Large intestine (tissue), 3 donors: Measurements from ENCODE around the gene CFAP73. TPM values are rescaled to one million over a fixed set of nuclear protein-coding genes. Genes with fewer than 3 reads are reported as not detected.

Experiments
- DNase-seq, 2 donors: peaks; one replicate each; pipeline versions ENCODE4 v3.0.0 to v3.0.0-alpha.2; 2013
- H3K27ac ChIP-seq: one replicate; pipeline ENCODE4 v1.5.1; 2013; ENCODE audit warnings: low read length
- H3K27me3 ChIP-seq: 2 replicates; pipeline ENCODE4 v1.6.1; 2013; ENCODE audit warnings: low read length; ENCODE audit not compliant: control insufficient read depth, insufficient read depth
- H3K36me3 ChIP-seq: 2 replicates; pipeline ENCODE4 v1.6.1; 2013; ENCODE audit warnings: low read length; ENCODE audit not compliant: control insufficient read depth, insufficient read depth
- H3K4me1 ChIP-seq: one replicate; pipeline ENCODE4 v1.6.1; 2013; ENCODE audit warnings: low read length; ENCODE audit not compliant: control insufficient read depth, insufficient read depth
- H3K4me3 ChIP-seq: one replicate; pipeline ENCODE4 v1.5.1; 2013; ENCODE audit warnings: low read length
- H3K9me3 ChIP-seq: one replicate; pipeline ENCODE4 v1.6.1; 2013; ENCODE audit warnings: mild to moderate bottlenecking, low read depth, low read length, moderate library complexity; ENCODE audit not compliant: control insufficient read depth
- WGBS: methylation state at CpG from one replicate; pipeline ENCODE4 v1.1.5; 2013; ENCODE audit warnings: low lambda C conversion rate; ENCODE audit not compliant: insufficient coverage; 5-methylcytosine and 5-hydroxymethylcytosine counted together
- polyA plus RNA-seq: library from polyadenylated mRNA; unstranded; fragments of 120-200 nt; gene quantifications from one replicate; pipeline ENCODE4 v1.2.1, GENCODE V29; 2013

CFAP73 gene
- polyA plus RNA-seq, 1 donor, result 0.34 TPM

DNA sequence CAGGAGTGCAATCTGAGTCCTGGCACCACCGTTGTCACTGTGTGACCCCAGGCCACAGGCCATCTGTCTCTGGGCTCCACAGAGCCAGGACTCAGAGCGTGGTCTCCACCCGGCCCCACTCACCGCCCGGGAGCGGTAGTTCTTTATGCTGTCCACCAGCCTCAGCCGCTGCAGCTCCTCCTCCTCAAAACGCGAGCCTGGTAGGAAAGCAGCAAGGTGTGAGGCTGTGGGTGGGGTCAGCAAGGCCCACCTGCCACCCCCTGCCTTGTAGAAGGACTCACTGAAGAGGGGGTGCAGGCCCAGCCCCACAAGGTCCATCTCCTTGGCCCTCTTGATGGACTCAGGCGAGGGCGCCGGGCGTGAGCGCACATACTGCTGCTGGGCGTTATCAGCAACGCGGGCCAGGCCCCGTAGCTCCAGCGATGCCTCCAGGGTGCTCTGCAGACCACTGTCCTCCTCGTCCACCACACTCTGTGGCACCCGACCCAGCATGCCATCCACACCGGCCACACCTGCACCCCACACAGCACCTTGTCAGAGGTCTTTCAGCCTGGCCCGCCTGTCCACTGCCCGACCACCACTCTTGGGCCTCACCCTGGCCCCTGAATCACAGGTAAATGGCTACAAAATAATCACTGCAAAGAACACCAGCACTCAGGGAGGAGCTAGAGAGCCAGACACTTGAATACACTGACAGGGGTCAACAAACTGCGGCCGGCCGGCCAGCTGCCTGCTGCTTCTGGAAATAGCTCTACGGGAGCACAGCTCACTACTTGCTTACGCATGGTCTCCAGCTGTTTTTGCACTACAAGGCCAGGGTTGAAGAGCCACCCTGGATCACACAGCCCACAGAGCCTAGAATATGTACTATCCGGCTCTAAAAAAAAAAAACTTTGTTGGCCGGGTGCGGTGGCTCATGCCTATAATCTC, 16.3 kb downstream of the CFAP73 start:
- H3K4me3 ChIP-seq, result no peak overlapping the region
- H3K36me3 ChIP-seq, result peaks cover 83% of the 10 kb centered on the region
- H3K9me3 ChIP-seq, result no peaks in the 10 kb centered on the region
- WGBS, result no CpG with 5 or more reads among the region's 32 CpGs
- no peaks in the 10 kb centered on the region for H3K27me3 ChIP-seq
- no peak overlapping the region for H3K27ac ChIP-seq
- DNase-seq, result no peak
- no peaks in the 10 kb centered on the region for H3K4me1 ChIP-seq

GRCh38 chr12:113167868-113168267, 18.3 kb downstream of the CFAP73 start:
- H3K9me3 ChIP-seq, result no peaks in the 10 kb centered on the region
- WGBS, result no CpG with 5 or more reads among the region's 10 CpGs
- H3K27me3 ChIP-seq, result no peaks in the 10 kb centered on the region
- no peaks in the 10 kb centered on the region for H3K4me1 ChIP-seq
- no peak overlapping the region for H3K27ac ChIP-seq
- no peak for DNase-seq
- peaks cover 85% of the 10 kb centered on the region for H3K36me3 ChIP-seq
- no peak overlapping the region for H3K4me3 ChIP-seq

DNA sequence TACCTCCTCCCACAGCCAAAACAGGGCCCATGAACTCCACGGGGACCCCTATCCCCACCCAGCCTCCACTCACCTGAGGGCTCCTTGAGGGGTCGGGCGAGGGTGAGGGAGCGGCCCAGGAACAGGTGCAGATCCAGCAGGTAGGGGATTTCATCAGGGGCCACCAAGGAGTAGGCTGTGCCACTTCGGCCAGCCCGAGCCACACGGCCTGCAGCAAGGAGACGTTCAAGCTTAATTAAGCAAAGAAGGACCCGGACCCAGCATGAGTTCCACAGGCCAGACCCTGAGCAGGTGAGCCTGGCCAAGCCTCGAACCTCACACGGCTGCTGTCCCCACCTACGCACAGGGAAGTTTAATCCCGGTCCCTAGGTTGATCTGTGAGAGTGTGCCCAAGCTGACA, 20.2 kb downstream of the CFAP73 start:
- Histone ChIP-seq H3K4me1 (peaks cover 3% of the 10 kb centered on the region), H3K9me3 (no peaks in the 10 kb centered on the region), H3K27me3 (no peaks in the 10 kb centered on the region), H3K4me3 (no peak overlapping the region), H3K27ac (no peak overlapping the region), H3K36me3 (peaks cover 90% of the 10 kb centered on the region)
- no CpG with 5 or more reads among the region's 13 CpGs for WGBS
- DNase-seq, result no peak

GRCh38 chr12:113170457-113170856, 20.9 kb downstream of the CFAP73 start:
- H3K36me3 ChIP-seq, result peaks cover 87% of the 10 kb centered on the region
- WGBS, result no CpG with 5 or more reads among the region's 5 CpGs
- no peak overlapping the region for H3K4me3 ChIP-seq
- DNase-seq, result no peak
- H3K4me1 ChIP-seq, result peaks cover 3% of the 10 kb centered on the region
- H3K27me3 ChIP-seq, result no peaks in the 10 kb centered on the region
- no peaks in the 10 kb centered on the region for H3K9me3 ChIP-seq
- H3K27ac ChIP-seq, result no peak overlapping the region

DNA sequence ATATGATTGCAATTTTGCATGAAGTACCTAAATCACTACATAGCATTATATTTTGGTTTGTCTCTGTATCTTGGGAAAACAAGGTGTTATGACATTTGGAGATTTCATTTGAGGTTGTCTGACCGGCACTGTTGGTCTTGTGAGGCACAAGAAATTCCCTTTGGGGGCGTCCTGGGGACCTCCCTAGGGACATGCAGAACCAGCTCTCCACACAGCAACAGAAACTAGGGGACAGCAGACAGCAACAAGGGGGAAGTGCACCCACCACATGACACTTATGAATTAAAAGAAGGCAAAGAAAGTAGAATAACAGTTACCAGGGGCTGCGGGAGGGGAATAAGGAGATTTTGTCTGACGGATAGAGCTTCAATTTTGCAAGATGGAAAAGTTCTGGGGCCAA, 21.4 kb downstream of the CFAP73 start:
- no peak for DNase-seq
- H3K9me3 ChIP-seq, result no peaks in the 10 kb centered on the region
- peaks cover 83% of the 10 kb centered on the region for H3K36me3 ChIP-seq
- no peak overlapping the region for H3K27ac ChIP-seq
- H3K27me3 ChIP-seq, result no peaks in the 10 kb centered on the region
- no CpG with 5 or more reads among the region's 4 CpGs for WGBS
- H3K4me1 ChIP-seq, result peaks cover 3% of the 10 kb centered on the region
- no peak overlapping the region for H3K4me3 ChIP-seq

DNA sequence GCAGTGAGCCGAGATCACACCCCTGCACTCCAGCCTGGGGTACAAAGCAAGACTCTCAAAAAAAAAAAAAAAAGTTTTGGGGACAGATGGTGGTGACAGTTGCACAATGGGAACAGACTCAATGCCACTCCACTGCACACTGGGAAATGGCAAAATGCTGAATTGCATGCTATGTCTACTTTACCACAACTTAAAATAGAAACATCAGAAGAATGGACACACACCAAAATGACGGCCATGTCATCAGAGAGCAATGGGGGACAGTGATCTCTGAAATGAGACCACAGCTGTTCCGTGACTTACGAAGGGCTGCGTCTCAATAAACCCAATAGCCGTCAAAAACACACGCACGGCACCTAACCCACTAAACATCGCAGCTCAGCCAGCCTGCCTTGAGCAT, 22.0 kb downstream of the CFAP73 start:
- no peak for DNase-seq
- WGBS, result no CpG with 5 or more reads among the region's 9 CpGs
- Histone ChIP-seq H3K4me3 (no peak overlapping the region), H3K36me3 (peaks cover 83% of the 10 kb centered on the region), H3K27me3 (no peaks in the 10 kb centered on the region), H3K4me1 (peaks cover 3% of the 10 kb centered on the region), H3K27ac (no peak overlapping the region), H3K9me3 (no peaks in the 10 kb centered on the region)

DNA sequence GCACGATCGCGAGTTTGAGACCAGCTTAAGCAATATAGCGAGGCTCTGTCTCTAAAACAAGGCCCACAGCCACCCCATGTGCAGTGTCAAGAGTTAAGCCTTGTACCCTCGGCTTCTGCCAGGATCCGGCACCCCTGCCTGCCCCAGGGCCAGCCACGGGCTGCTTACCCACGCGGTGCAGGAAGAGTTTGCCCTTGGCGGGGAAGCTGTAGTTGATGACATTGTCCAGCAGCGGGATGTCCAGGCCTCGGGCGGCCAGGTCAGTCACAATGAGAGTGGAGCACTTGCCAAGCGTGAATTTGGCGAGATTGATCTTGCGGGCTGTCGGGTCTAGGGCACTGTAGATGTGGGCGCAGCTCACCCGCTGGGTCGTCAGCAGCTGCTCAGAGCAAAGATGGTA, 22.7 kb downstream of the CFAP73 start:
- Histone ChIP-seq H3K4me1 (peaks cover 3% of the 10 kb centered on the region), H3K27me3 (no peaks in the 10 kb centered on the region), H3K9me3 (no peaks in the 10 kb centered on the region), H3K36me3 (peaks cover 86% of the 10 kb centered on the region), H3K27ac (no peak overlapping the region), H3K4me3 (no peak overlapping the region)
- no peak for DNase-seq
- WGBS, result no CpG with 5 or more reads among the region's 20 CpGs

GRCh38 chr12:113173081-113173698, 23.7 kb downstream of the CFAP73 start:
- Histone ChIP-seq H3K4me3 (no peak overlapping the region), H3K4me1 (peaks cover 3% of the 10 kb centered on the region), H3K27ac (no peak overlapping the region), H3K36me3 (peaks cover 87% of the 10 kb centered on the region), H3K9me3 (no peaks in the 10 kb centered on the region), H3K27me3 (no peaks in the 10 kb centered on the region)
- no CpG with 5 or more reads among the region's 7 CpGs for WGBS
- peak in 1 of 2 donors; percentile 61 for DNase-seq

DNA sequence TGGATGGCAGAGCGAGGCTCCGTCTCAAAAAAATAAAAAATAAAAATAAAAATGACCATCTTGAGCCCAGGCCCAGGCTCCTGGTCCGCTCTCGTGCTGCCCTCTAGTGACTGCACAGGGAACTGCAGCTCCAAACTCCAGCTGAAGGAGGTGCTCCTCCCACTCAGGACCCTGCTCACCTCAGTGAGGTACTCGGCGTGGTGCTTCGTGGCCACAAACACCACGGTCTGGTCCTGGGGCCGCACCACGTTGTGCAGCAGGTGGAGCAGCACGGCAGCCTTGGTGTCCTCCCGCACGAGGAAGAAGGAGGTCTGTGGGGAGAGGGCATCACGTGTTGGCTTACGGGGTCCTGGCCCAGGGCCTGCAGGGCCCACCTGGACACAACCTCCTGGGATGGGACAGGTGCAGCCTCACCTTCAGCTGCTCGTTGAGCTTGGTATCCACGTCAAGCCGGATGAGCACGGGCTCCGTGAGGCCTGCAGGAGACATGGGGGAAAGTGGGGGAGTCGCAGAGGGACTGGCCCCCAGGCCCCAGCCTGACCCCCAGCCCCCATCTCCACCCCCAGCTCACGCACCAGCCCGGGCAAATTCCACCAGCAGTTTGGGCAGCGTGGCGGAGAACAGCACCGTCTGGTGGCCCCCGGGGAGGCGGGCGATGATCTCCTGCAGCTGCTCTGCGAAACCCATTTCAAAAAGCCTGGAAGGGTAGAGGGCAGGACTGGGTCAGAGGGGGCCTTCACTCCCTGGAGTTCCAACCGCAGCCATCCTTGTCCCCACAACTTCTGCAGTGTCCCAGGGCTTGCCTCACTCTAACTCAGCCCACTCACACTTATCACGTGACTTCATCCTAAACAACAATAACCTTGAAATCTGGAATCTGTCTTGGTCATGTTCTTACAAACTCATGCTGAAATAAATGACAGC, 25.2 kb downstream of the CFAP73 start:
- Histone ChIP-seq H3K9me3 (no peaks in the 10 kb centered on the region), H3K36me3 (peaks cover 88% of the 10 kb centered on the region), H3K27ac (no peak overlapping the region), H3K4me3 (no peak overlapping the region), H3K4me1 (peaks cover 3% of the 10 kb centered on the region), H3K27me3 (no peaks in the 10 kb centered on the region)
- DNase-seq, result peak; percentile 37 to 52
- WGBS, result no CpG with 5 or more reads among the region's 32 CpGs

- no peak for DNase-seq
- Histone ChIP-seq H3K9me3 (no peaks in the 10 kb centered on the region), H3K27ac (no peak overlapping the region), H3K27me3 (no peaks in the 10 kb centered on the region), H3K4me3 (no peak overlapping the region), H3K4me1 (peaks cover under 1% of the 10 kb centered on the region), H3K36me3 (peaks cover 64% of the 10 kb centered on the region)
- WGBS, result no CpG with 5 or more reads among the region's 14 CpGs
Measured at GRCh38 chr12:113179023-113179422, 29.5 kb downstream of the CFAP73 start.
